ENCODE results near the gene TRH.

DNA sequence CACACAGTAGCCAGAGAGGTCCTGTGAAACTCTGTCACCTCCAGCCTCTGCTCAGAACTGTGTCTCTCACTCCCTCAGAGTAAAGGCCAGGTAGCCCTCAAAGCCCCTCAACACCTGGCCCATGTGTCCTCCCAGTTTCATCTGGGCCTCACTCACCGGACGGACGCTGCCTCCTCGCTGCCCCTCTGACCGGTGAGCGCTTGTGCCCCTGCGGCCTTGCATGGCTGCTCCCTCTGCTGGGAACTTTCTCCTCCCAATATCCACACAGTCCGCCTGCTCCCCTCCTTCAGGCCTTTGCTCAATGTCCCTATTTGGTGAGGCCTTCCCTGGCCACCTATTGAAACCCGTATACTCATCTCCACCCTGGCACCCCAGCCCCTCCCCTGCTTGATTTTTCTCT is 36.8 kb upstream of the TRH start:
- no peak for TF ChIP-seq FOXJ3 (CRISPR knock-in tag; IDR thresholded peaks at IDR 0.05; ENCODE audit: borderline replicate concordance)
- TF ChIP-seq, protein P1, sequence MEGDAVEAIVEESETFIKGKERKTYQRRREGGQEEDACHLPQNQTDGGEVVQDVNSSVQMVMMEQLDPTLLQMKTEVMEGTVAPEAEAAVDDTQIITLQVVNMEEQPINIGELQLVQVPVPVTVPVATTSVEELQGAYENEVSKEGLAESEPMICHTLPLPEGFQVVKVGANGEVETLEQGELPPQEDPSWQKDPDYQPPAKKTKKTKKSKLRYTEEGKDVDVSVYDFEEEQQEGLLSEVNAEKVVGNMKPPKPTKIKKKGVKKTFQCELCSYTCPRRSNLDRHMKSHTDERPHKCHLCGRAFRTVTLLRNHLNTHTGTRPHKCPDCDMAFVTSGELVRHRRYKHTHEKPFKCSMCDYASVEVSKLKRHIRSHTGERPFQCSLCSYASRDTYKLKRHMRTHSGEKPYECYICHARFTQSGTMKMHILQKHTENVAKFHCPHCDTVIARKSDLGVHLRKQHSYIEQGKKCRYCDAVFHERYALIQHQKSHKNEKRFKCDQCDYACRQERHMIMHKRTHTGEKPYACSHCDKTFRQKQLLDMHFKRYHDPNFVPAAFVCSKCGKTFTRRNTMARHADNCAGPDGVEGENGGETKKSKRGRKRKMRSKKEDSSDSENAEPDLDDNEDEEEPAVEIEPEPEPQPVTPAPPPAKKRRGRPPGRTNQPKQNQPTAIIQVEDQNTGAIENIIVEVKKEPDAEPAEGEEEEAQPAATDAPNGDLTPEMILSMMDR (IDR thresholded peaks at IDR 0.05), result no peak
- TF ChIP-seq ZNF416 (CRISPR knock-in tag; IDR thresholded peaks at IDR 0.05), result no peak
- TF ChIP-seq TEAD4 (CRISPR knock-in tag; IDR thresholded peaks at IDR 0.05), result no peak
